ENCODE results near the gene SFTPB.

GRCh38 chr2:85666435-85667316, 1.3 kb downstream of the SFTPB start:
- TF ChIP-seq CTCF (IDR thresholded peaks at IDR 0.05), result no peak
- TF ChIP-seq EZH2phosphoT487 (IDR thresholded peaks at IDR 0.05), result no peak
